HG03175 (cell line): ENCODE results near the gene SSU72.

Source experiments
- ATAC-seq: cut with Tn5 transposase; IDR thresholded peaks from one replicate; pipeline ENCODE4 v1.9.1; 2021; ENCODE audit warnings: mild to moderate bottlenecking, moderate library complexity; ENCODE audit not compliant: unreplicated experiment

Gene SSU72

DNA sequence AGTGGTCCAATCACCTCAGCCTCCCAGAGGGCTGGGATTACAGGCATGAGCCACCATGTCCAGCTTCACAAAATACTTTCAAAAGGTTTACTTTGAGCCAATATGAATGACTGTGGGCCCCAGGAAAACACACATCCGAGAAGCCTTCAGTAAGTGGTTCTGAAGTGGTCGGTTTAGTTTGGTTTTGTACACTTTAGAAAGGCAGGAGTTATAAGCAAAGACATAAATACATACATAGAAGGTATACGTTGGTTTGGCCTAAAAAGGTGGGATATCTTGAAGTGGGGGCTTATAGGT lies 37.4 kb upstream of the SSU72 start:
- ATAC-seq: no peak

- no peak for ATAC-seq
Observed at GRCh38 chr1:1610796-1611195, 36.1 kb upstream of the SSU72 start.

DNA sequence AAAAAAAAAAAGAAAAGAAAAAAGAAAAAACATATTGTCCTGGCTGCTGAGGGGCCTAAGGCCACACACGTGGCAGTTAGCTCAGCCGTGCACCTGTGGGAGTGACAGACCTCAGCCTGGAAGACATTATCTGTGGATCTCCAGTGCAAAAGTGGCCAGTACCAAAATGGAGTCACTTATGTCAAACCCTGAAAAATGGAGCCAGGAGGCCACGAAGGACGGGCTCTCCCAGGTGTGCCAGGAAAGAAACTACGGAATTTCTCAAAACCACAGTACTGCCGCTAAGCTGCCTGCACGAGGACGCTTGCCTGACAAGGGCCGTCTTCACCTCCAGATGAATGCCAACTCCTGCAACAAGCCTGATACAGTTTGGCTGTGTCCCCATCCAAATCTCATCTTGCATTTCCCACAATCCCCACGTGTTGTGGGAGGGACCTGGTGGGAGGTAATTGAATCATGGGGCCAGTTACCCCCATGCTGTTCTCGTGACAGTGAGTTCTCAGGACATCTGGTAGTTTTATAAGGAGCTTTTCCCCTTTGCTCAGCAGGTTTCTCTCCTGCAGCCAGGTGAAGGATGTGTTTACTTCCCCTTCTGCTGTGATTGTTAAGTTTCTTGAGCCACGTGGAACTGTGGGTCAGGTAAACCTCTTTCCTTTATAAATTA lies 35.3 kb upstream of the SSU72 start:
- ATAC-seq: no peak

- ATAC-seq: no peak
Observed at GRCh38 chr1:1606232-1606631, 31.6 kb upstream of the SSU72 start.

- ATAC-seq: no peak
Observed at GRCh38 chr1:1605724-1606123, 31.1 kb upstream of the SSU72 start.

GRCh38 chr1:1605034-1605591 lies 30.4 kb upstream of the SSU72 start:
- no peak for ATAC-seq

- no peak for ATAC-seq
Observed at GRCh38 chr1:1604374-1605033, 29.8 kb upstream of the SSU72 start.

- no peak for ATAC-seq
Observed at GRCh38 chr1:1603671-1604373, 29.2 kb upstream of the SSU72 start.

GRCh38 chr1:1602968-1603506 lies 28.4 kb upstream of the SSU72 start:
- ATAC-seq: no peak

GRCh38 chr1:1602304-1602967 lies 27.8 kb upstream of the SSU72 start:
- no peak for ATAC-seq

GRCh38 chr1:1601564-1602303 lies 27.1 kb upstream of the SSU72 start:
- ATAC-seq: no peak

- ATAC-seq: no peak
Observed at GRCh38 chr1:1600861-1601563, 26.3 kb upstream of the SSU72 start.

- no peak for ATAC-seq
Observed at GRCh38 chr1:1599935-1600860, 25.5 kb upstream of the SSU72 start, which contains the start of gene FNDC10. TSS of gene FNDC10 (minus strand) at chr1:1600135. CDS start at chr1:1600015, 120 bp downstream.

GRCh38 chr1:1599030-1599934 lies 24.6 kb upstream of the SSU72 start:
- no peak for ATAC-seq

- no peak for ATAC-seq
Observed at GRCh38 chr1:1598720-1599029, 24.0 kb upstream of the SSU72 start.

- no peak for ATAC-seq
Observed at GRCh38 chr1:1598051-1598719, 23.5 kb upstream of the SSU72 start.

DNA sequence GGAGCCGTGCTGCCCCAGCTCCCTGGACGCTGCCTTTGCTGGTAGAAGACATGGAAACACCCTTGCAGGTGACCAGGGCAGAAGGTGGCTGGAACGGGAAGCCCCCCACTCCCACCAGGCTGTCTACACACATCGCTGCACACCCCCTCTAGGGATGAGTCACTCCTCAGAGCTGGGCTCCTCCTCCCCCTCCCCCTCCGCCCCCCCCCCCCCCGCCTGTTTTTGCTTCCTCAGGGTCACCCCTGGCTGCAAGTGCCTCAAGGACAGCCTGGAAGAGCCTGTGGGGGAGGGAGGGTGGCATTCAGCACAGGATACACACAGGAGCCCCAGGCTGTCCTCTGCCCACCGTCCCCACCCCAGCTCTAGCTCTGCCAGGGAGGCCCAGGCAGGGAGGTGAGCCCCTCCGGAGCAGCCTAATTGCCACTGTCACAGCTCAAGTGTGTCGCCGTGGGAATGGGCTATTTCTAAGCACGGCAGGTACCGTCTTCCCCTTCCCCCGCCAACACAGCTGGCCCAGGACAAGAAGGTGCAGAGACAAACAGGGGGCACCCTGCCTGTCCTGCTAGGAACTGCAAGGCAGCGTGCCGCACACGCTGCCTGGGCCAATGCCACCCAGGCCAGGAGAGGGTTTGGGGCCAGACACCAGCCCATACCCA lies 22.7 kb upstream of the SSU72 start:
- ATAC-seq: no peak
